ENCODE measurements around the gene CERS6.

- TF ChIP-seq POLR2AphosphoS5 (IDR thresholded peaks at IDR 0.05; ENCODE audit: borderline replicate concordance, low read depth, low read length), result no peak
- TF ChIP-seq EZH2 (IDR thresholded peaks at IDR 0.05), result no peak
- no peak for TF ChIP-seq FOXP2 (optimal IDR thresholded peaks at IDR 0.05; ENCODE audit: control extremely low read depth, extremely low read length, insufficient read depth)
Observed at GRCh38 chr2:168740788-168741187, 284.7 kb downstream of the CERS6 start.

Measured in SK-N-MC (cell line).